ENCODE data around the gene AFAP1L1.

The AFAP1L1 gene

GRCh38 chr5:149355688-149356087 lies 84.0 kb downstream of the AFAP1L1 start:
- DNase-seq: no peak

DNA sequence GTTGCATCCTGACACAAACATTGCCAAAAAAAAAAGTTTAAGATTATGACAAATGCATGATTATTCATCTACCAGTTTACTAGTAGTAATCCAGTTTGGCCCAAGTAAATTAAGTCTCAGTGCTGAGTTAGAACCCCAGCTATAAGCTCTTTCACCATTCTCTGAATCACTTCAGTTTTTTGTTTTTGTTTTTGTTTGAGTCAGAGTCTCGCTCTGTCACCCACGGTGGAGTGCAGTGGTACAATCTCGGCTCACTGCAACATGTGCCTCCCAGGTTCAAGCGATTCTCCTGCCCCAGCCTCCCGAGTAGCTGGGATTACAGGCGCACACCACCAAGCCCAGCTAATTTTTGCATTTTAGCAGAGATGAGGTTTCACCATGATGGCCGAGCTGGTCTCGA lies 84.7 kb downstream of the AFAP1L1 start:
- DNase-seq: no peak

- DNase-seq: peak; percentile 90
Observed at GRCh38 chr5:149357370-149358293, 86.0 kb downstream of the AFAP1L1 start, which contains the start of gene PCYOX1L. Gene PCYOX1L (plus strand): TSS chr5:149358046. CDS start chr5:149358069, 23 bp downstream.

DNA sequence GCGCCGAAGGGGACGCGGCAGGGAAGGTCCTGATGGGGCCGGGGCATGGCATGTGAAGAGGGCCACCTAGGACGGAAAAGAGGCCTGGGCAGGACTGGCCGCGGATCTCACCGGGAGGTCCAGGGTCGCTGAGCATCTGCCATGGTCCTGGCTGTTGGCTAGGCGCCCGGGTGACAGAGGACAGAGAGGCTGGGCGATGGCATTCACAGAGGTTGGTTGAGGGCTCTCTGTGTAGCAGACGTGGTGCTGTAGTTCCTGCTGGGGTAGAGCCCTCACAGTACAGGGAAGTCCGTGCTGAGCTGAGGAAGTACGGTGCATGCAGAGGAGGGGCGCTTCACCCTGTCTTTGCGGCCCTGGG lies 86.6 kb downstream of the AFAP1L1 start:
- no peak for DNase-seq

DNA sequence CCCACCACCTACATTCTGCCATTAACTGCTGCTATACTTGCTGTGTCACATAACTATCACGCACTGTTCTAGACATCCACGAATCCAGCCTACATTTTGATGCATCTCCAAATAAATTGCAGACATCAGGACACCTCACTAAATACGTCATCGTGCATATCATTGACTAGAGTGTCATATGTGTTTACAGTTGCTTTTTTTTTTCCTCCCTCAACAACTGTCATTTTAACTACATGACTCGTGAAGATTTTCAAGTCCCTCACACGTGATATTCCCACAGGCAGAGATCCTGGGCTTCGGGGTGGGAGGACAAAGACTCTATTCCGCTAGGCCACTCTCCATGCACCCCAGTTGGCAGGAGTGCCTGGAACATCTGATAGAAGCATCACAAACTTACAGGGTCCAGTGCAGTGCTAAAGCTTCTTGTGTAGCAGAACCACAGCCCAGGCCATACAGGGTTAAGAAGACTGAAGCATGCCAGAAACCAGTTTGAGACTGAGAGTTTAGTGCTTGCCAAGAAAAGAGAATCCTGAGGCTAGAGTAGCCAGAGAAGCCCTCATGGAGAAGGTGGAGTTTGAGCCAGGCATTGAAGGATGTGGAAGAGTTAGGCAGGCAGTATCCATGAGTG lies 87.3 kb downstream of the AFAP1L1 start:
- no peak for DNase-seq

DNA sequence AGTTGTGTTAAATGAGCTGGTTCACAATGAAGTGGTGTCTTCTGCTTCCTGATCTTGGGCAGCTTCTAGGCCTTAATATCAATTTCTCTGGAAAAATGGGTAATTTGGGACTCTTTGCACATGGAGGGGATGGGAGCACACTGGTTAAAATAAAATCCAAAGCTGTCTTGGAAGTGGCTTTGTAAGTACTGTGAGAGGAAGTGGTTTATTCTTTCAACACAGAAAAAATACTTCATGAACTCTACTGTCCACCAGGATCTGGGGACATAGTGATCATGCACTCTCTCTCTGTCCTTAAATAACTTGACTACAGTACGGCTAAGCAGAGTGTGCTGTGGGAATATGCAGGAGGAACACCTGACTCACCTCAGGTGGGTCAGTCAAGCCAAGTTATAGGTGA lies 88.6 kb downstream of the AFAP1L1 start:
- no peak for DNase-seq

DNA sequence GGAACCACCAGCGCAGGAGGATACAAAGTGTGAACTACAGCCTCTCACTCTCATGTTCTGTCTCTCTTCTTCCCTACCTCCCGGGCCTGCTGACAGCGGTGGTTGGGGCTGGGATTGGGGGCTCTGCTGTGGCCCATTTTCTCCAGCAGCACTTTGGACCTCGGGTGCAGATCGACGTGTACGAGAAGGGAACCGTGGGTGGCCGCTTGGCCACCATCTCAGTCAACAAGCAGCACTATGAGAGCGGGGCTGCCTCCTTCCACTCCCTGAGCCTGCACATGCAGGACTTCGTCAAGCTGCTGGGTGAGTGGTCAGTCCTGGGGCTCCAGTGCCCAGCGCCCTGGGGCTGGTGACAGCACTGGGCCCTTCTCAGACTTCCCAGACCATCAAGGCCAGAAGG lies 90.9 kb downstream of the AFAP1L1 start:
- no peak for DNase-seq

GRCh38 chr5:149363358-149363757 lies 91.7 kb downstream of the AFAP1L1 start:
- no peak for DNase-seq

- no peak for DNase-seq
Observed at GRCh38 chr5:149363936-149364335, 92.3 kb downstream of the AFAP1L1 start.

- no peak for DNase-seq
Observed at GRCh38 chr5:149364719-149365118, 93.1 kb downstream of the AFAP1L1 start.

GRCh38 chr5:149365418-149365817 lies 93.8 kb downstream of the AFAP1L1 start:
- no peak for DNase-seq

DNA sequence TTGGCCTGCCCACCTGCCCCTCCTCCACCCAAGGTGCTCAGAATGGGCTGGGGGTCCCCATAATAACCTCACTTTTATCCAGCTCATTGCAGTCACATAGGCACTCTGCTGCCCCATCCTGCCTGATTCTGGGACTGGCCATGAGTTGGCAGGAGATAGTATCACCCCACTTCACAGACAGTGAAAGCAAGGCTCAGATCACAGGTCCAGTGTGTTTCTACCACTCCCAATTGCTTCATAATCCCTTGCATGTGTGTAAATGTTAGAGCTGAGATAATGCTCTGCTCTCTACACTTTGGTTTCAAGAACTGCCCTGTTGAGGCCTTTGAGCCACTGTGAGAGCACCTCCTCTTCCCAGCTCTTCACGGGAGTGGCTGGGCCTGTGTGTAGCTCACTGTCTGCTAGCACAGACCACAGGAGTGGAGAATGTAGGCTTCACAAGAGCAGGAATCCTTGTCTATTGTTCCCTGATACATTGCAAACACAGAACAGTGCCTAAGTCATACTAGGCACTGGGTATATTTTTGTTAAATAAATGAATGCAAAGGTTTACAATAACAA lies 94.6 kb downstream of the AFAP1L1 start:
- no peak for DNase-seq

- peak; percentile 57 for DNase-seq
Observed at GRCh38 chr5:149367249-149367971, 95.8 kb downstream of the AFAP1L1 start.

DNA sequence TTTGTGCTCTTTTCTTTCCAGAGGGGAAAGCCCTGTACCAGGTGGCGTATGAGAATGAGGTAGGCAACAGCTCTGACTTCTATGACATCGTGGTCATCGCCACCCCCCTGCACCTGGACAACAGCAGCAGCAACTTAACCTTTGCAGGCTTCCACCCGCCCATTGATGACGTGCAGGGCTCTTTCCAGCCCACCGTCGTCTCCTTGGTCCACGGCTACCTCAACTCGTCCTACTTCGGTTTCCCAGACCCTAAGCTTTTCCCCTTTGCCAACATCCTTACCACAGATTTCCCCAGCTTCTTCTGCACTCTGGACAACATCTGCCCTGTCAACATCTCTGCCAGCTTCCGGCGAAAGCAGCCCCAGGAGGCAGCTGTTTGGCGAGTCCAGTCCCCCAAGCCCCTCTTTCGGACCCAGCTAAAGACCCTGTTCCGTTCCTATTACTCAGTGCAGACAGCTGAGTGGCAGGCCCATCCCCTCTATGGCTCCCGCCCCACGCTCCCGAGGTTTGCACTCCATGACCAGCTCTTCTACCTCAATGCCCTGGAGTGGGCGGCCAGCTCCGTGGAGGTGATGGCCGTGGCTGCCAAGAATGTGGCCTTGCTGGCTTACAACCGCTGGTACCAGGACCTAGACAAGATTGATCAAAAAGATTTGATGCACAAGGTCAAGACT lies 96.5 kb downstream of the AFAP1L1 start:
- DNase-seq: no peak

- DNase-seq: no peak
Observed at GRCh38 chr5:149370878-149371277, 99.2 kb downstream of the AFAP1L1 start.

- peak; percentile 8 for DNase-seq
Observed at GRCh38 chr5:149371296-149371962, 99.8 kb downstream of the AFAP1L1 start.

DNA sequence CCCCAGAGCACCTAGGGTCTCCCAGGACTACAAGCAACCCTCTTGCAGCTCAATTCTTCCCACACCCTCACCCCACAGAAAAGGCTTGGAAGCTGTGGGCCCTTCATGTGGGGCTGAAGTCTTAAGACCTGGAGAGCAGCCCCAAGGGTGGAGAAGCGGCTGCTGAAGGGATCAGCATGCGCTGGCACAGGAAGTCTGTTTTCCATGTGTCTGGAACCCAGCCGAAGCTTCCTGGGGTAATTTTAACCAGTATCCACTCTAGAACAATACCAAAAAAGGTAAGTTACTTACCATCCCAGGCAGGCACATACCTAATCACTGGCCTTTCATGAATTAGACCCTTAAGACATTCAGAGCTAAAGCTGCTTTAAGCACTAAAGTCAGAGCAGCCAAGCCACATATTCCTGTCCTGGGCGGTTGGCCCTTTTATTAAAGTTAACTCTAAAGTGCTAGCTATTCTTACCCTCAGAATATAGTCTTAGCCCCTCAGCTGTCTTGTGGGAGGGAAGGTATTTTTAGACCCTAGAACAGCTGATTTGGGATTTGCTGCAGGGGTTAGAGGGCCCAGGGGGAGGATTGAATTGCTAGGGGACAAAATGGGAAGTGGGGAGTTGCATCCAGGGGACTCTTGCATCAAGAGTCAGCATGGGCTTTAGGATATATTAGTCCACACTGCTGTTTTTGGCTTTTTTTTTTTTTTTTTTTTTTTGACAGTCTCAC lies 100.6 kb downstream of the AFAP1L1 start:
- DNase-seq: no peak

DNA sequence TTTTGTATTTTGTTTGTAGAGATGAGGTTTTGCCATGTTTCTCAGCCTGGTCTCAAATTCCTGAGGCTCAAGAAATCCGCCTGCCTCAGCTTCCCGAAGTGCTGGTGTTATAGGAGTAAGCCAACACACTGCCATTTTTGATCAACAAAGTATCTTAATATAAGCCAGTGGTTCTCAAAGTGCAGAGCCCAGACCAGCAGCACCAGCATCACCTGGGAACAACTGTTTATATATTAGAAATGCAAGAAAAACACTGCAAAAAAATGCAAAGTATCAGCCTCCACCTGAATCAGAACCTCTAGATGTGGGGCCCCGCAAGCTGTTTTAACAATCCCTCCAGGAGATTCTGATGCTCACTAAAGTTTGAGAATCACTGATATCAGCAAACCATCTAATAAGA lies 101.3 kb downstream of the AFAP1L1 start:
- DNase-seq: no peak

DNA sequence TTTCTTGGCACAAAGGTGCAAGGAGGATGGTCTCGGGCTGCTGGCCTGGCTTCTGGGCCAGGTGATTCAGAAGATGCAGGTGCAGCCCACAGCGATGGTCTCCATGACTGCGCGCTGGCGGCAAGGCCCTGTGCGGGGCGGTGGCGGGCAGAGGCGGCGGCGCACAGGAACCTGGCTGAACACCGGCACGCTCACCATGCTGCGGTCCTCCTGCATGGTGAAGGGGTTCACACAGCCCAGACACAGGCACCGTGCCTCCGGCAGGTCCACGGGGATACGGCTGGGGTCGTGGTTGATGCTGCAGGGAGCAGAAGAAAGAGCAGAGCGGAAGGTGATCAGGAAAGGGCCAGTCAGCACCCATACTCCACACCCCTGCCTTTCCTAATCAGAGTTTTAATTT lies 102.6 kb downstream of the AFAP1L1 start:
- DNase-seq: no peak

DNA sequence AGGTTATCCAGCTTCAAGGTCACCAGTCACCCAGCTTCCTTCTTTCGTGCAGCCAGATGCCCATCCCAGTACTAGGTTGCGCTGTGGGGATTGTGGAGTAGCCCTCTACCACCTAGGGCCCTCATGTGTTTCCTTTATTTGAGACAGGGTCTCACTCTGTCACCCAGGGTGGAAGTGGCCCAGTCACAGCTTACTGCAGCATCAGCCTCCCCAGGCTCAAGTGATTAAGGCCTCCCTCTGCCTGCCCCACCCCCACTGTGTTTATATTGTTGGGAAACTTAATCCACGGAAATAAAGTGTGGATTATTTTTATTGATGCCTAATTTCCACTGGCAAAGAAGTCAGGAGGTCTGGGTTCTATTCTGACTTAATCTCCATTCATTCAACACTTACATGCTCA lies 103.1 kb downstream of the AFAP1L1 start:
- no peak for DNase-seq

DNA sequence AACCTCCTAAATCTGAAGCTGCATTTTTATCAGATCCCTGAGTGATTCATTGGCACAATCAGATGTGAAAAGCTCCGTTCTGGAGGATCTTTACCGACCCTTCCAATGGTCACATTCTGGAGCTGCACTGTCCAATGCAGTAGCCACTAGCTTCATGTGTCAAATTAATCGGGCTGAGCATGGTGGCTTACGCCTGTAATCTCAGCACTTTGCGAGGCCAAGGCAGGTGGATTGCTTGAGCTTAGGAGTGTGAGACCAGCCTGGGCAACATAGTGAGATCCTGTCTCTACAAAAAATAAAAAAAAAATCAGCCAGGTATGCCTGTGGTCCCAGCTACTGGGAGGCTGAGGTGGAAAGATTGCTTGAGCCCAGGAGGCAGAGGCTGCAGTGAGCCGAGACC lies 103.8 kb downstream of the AFAP1L1 start:
- no peak for DNase-seq

- no peak for DNase-seq
Observed at GRCh38 chr5:149376104-149376503, 104.4 kb downstream of the AFAP1L1 start.
